Upper lobe of left lung (tissue), 6 donors: ENCODE measurements around the gene CCR5AS.

Source experiments
- ATAC-seq, 2 donors: fragments of 200-7000 bp; cut with Tn5 transposase; one replicate each; pipeline ENCODE4 v1.9.1; 2022; ENCODE audit warnings: mild to moderate bottlenecking in 2 of 2, moderate library complexity in 2 of 2; ENCODE audit not compliant: low FRiP score in 2 of 2
- DNase-seq, 2 donors: peaks; one replicate each; pipeline ENCODE4 v3.0.0-alpha.2; 2019 to 2020
- H3K27ac ChIP-seq, 4 donors: fragments of 200-600 bp; sonication (generic); one replicate each; pipeline ENCODE4 v1.5.1; 2016 to 2019
- H3K27me3 ChIP-seq, 4 donors: fragments of 200-600 bp; sonication (generic); one replicate each; pipeline ENCODE4 v1.5.1; 2017 to 2019
- H3K36me3 ChIP-seq, 4 donors: fragments of 200-600 bp; sonication (generic); one replicate each; pipeline ENCODE4 v1.5.1; 2016 to 2019
- H3K4me1 ChIP-seq, 4 donors: fragments of 200-600 bp; sonication (generic); one replicate each; pipeline ENCODE4 v1.5.1; 2018 to 2019
- H3K4me3 ChIP-seq, 4 donors: fragments of 200-600 bp; sonication (generic); one replicate each; pipeline ENCODE4 v1.5.1; 2017 to 2019; ENCODE audit warnings: mild to moderate bottlenecking in 2 of 4, moderate library complexity in 1 of 4
- H3K9me3 ChIP-seq, 4 donors: fragments of 200-600 bp; sonication (generic); one replicate each; pipeline ENCODE4 v1.5.1; 2018 to 2019
- CTCF ChIP-seq, 6 experiments: fragments of 450-650 bp in 4 of 6; fragments of 200-600 bp in 2 of 6; sonication (generic) in 2 of 6; IDR thresholded peaks; one replicate each; pipeline ENCODE4 v1.5.1; 2016 to 2019; ENCODE audit warnings: antibody characterized with exemption in 6 of 6
- EP300 ChIP-seq, 4 donors: sonication (generic); formaldehyde crosslinking; IDR thresholded peaks; one replicate each; pipeline ENCODE4 v1.5.1; 2017; ENCODE audit warnings: antibody characterized with exemption in 4 of 4, control low read depth in 2 of 4
- POLR2A ChIP-seq, 4 donors: fragments of 450-650 bp; IDR thresholded peaks; one replicate each; pipeline ENCODE4 v1.5.1; 2016 to 2017; ENCODE audit warnings: antibody characterized with exemption in 4 of 4, mild to moderate bottlenecking in 2 of 4
- POLR2AphosphoS5 ChIP-seq, 2 donors: sonication (generic); formaldehyde crosslinking; IDR thresholded peaks; one replicate each; pipeline ENCODE4 v1.5.1; 2017; ENCODE audit warnings: antibody characterized with exemption in 2 of 2
- WGBS, 2 donors: methylation state at CpG; one replicate each; pipeline ENCODE4 v1.1.5; 2017 to 2018; 5-methylcytosine and 5-hydroxymethylcytosine counted together
- donor health status: DM: no; HTN: no; CAD: no; lungs with moderate emphysema.
- donor health status: DM: no; HTN: yes; CAD: no; lungs with severe emphysema.

CCR5AS gene

GRCh38 chr3:46420931-46421330 lies 14.1 kb upstream of the CCR5AS start:
- ATAC-seq (no peak), DNase-seq (no peak)
- Histone ChIP-seq H3K4me3 (no peak overlapping the region), H3K4me1 (peaks cover 6 to 8% (median 7%) of the 10 kb centered on the region in 4 donors), H3K9me3 (no peaks in the 10 kb centered on the region), H3K27me3 (no peaks in the 10 kb centered on the region), H3K27ac (no peak overlapping the region), H3K36me3 (no peaks in the 10 kb centered on the region)
- 89 to 96% methylated on average over 2 of the region's 2 CpGs for WGBS, 2 donors
- TF ChIP-seq POLR2AphosphoS5 (IDR thresholded peaks at IDR 0.05): no peak
- TF ChIP-seq CTCF (IDR thresholded peaks at IDR 0.05): no peak

GRCh38 chr3:46419816-46420215 lies 12.9 kb upstream of the CCR5AS start:
- H3K27me3 ChIP-seq: no peaks in the 10 kb centered on the region
- H3K9me3 ChIP-seq: no peaks in the 10 kb centered on the region
- H3K36me3 ChIP-seq: no peaks in the 10 kb centered on the region
- TF ChIP-seq EP300 (IDR thresholded peaks at IDR 0.05) (no peak), CTCF (IDR thresholded peaks at IDR 0.05) (no peak)
- H3K4me3 ChIP-seq: no peak overlapping the region
- ATAC-seq: no peak
- H3K4me1 ChIP-seq: peaks cover 8 to 17% (median 10%) of the 10 kb centered on the region in 4 donors
- DNase-seq: no peak
- 96 to 100% methylated on average over 4 of the region's 4 CpGs for WGBS, 2 donors
- no peak overlapping the region for H3K27ac ChIP-seq

- H3K9me3 ChIP-seq: no peaks in the 10 kb centered on the region
- no peak for TF ChIP-seq EP300 (IDR thresholded peaks at IDR 0.05)
- no peak for TF ChIP-seq CTCF (IDR thresholded peaks at IDR 0.05)
- WGBS, 2 donors: 82 to 100% methylated on average over 3 to 9 of the region's 9 CpGs
- DNase-seq (peak in 1 of 2 donors; percentile 76), ATAC-seq (peak in 1 of 2 donors; percentile 27)
- no peaks in the 10 kb centered on the region for H3K36me3 ChIP-seq
- H3K27ac ChIP-seq: no peak overlapping the region
- H3K4me1 ChIP-seq: peaks cover 12 to 34% (median 16%) of the 10 kb centered on the region in 4 donors
- no peaks in the 10 kb centered on the region for H3K27me3 ChIP-seq
- H3K4me3 ChIP-seq: no peak overlapping the region
Measured at GRCh38 chr3:46417841-46418611, 11.2 kb upstream of the CCR5AS start.

- ATAC-seq: no peak
- DNase-seq: no peak
- TF ChIP-seq CTCF (IDR thresholded peaks at IDR 0.05): no peak
- TF ChIP-seq EP300 (IDR thresholded peaks at IDR 0.05): no peak
- TF ChIP-seq POLR2A (IDR thresholded peaks at IDR 0.05): no peak
- no peak for TF ChIP-seq POLR2AphosphoS5 (IDR thresholded peaks at IDR 0.05)
Measured at GRCh38 chr3:46416811-46417510, 10.1 kb upstream of the CCR5AS start.

More at GRCh38 chr3:46416811-46417510, 10.1 kb upstream of the CCR5AS start:
- Histone ChIP-seq H3K36me3 (no peaks in the 10 kb centered on the region), H3K9me3 (no peaks in the 10 kb centered on the region), H3K27ac (peak overlapping the region in 1 of 4 donors; percentile 28), H3K27me3 (no peaks in the 10 kb centered on the region), H3K4me1 (peaks cover 19 to 44% (median 24%) of the 10 kb centered on the region in 4 donors), H3K4me3 (no peak overlapping the region)
- 75 to 89% methylated on average over 7 of the region's 7 CpGs for WGBS, 2 donors
